DMS53 (cell line): Measurements from ENCODE around the gene MRPL10.
"Not testable (repeated sequence)": the region's sequence is repeated elsewhere in the genome, so short reads cannot be mapped to it uniquely, and the experiment has no call there.

Experiments used
- DNase-seq: peaks from one replicate; lab custom pipeline; 2025; lab: John Stamatoyannopoulos, UW

The MRPL10 gene

DNA sequence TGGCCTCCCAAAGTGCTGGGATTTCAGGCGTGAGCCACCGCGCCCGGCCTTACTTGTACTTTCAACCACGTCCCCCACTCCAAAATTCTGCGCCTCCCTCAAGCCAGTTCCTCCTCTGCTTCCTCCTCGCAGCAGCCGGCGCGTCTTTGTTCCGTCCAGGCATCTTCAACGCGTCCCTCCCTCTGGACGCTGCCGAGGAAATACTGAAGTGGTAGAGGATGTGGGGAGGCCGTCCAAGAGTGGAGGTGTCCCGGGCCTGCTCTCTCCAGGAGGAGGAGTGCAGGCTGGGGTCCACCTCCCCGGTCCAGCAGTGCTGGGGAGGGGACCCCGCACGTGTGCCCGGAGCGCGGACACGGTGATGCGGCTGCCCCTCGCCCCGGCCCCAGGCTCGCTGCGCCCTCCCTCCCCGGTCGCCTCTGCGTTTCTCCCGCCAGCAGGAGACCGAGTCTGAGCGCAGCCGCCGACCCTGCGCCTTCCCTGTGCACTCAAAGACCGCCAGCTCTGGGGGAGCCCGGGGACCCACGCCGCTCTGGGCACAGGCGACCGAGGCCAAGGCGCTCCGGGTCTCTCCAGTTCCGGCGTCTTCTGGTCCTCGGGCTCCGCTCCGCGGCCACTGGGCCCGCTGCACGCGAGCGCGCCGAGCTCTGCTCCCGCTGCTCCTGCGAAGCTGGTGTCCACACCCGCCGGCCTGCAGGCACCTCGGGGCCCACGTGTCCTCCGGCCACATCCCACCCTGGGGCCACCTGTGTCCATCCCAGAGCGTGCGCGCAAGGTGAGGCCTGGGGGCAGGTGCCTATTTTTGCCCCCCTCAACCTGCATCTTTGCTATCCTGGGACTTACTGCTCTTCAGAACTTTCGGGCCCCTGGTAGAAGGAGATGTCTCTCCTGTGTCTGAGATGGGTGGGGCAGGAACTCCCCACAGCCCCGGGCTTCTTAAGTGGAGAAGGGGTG lies 41.5 kb downstream of the MRPL10 start:
- peak; percentile 92 for DNase-seq

DNA sequence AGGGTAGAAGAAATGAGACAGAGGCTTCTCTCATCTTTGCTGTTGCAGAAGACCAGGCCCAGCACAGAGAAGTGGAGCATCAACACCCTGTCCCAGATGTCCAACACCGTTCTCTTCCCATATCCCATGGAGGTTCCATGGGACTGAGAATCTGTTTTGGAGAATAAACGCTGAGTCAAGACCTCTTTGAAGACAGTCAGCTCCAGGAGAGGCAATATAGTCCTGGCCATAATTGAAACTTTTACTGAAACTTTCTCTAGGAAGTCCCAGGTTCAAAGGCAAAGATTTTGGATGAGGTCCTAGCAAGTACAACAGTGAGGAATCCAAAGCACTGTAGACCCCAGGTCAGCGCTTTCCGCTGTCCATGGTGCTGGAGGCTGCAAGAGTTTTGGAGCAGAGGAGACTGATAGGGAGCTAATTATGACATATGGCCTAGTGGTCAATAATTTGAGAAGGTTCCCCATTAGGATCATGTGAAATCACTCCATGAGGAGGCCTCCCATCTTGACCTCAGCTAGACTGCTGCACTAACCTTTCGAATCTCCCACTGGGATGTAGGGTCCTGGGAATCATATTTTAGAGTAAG lies 45.7 kb downstream of the MRPL10 start:
- DNase-seq: peak; percentile 22

DNA sequence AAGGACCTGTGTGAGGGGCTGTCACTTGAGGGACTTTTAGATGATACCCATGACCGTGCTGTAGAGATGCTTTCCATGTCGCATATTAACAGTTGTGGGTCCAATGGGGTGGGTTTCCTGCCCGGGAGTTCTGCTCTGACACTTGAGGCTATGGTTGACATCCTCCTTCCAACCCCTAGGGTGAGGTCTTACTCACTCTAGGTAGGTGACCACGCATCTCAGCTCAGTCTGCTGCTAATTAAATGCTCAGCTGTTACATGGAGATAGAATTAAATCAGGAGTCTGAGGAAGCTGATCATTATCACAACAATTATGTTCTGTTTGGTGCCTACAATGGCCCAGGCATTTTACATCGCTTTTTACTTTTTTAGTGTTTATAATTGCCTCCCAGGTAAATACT lies 49.9 kb downstream of the MRPL10 start:
- DNase-seq: no peak

DNA sequence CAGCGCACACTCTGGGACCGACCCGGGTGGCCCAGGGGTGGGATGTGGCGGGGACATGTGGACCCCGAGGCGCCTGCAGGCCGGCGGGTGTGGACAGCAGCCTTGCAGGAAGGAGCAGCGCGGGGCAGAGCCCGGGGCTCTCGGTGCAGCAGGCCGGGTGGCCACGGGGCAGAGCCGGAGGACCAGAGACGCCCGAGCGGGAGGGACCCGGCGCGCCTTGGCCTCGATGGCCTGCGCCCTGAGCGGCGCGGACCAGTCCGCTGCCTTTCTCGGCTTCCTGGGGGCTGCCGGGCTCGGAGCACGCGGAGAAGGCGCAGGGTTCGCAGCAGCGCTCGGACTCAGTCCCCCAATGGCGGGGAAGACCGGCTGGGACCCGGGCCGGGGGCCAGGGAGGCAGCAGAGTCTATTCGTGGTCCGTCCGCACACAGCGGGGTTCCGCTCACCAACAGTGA lies 53.1 kb downstream of the MRPL10 start:
- DNase-seq: no peak

DNA sequence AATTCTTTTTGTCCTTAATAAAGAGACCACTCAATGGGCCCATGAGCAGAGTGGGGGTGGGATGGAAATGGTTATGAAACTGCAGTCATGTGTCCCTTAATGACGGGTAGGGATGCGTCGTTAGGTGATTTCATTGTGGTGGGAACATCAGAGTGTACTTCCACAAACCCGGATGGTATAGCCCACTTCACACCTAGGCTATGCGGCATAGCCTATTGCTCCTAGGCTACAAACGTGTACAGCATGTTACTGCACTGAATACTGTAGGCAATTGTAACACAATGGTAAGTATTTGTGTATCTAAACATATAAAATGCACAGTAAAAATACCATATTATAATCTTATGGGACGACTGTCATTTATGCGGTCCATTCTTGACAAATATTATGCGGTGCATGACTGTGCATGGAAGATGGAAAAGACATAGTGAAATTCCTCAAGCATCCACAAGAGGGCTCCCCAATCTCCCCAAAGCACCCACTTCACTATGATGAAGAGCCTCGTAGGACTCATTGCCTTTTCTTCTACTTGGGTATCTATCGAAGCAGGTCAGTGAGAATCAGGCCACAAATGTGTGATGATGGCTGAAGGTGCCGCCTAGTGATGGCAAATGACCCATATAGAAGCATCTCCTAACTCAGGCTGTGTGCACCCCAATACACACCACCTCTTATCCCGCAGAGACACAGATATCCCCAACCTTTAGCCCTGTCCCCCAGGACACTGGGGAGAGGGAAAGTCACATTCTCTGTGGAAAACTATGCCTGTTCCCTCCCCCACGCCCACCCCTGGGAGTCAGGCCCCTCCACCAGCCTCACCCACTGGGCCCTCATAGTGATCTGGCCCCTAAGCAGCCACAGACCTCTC lies 54.8 kb downstream of the MRPL10 start:
- peak; percentile 82 for DNase-seq

DNA sequence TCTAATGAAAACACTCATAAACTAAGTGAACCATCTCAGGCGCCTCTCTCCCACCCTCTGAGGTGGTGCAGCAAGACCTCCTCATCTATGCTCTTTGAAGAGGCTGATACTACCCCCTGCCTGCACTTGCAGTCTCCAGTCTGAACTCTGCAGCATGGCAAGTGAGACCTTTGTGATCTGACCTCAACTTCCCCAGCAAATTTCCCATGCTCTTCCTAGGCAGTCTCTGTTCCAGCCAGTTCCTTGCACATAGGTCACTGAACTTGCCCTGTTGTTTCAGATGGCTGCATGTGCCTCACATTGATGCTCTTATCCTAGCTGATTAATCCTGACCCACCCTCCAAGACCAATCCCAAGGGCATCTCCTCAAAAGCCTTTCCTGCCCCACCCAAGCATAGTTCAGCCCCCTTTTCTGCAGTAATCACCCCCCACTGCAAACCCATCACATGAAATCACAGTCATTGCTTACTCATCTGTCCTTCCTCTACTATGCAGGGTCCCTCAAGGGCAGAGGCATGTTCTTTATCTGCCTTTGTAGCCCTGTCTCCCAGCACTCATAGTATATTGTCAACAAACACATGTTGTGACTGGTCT lies 56.3 kb downstream of the MRPL10 start:
- no peak for DNase-seq

DNA sequence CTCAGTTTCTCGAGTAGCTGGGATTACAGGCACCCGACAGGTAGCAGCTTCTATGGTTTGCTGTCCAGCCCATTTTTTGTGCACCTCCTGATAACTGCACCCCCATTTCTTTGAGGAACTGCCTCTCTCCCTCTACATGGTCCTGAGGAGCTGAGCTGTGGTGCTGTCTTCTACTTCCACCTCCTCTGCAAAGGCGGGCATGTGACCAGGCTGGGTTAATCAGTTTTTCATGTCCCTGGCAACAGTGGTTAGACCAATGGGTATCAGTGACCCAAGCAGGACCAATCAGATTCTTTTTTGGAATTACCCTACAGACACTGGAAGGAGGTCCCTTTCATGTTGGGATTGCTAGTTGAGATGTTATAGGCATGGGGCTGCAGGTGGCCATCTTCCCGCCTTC lies 57.0 kb downstream of the MRPL10 start:
- peak; percentile 44 for DNase-seq

DNA sequence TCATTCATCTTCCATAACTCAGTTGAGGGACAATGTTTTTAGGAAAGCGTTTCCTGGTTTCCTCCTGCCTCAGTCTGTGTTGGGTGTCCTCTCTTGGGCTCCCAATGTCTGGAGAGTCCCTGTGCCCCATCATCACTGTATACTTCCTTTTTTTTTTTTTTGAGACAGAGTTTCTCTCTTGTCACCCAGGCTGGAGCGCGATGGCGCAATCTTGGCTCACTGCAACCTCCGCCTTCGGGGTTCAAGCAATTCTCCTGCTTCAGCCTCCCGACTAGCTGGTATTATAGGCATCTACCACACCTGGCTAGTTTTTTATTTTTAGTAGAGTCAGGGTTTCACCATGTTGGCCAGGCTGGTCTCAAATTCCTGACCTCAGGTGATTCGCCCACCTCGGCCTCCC lies 57.7 kb downstream of the MRPL10 start:
- not testable (repeated sequence) for DNase-seq
